Keratinocyte (primary cell): Measurements from ENCODE around the gene SPTBN2. TPM values are rescaled to one million over a fixed set of nuclear protein-coding genes. Genes with fewer than 3 reads are reported as not detected.

Experiments used
- DNase-seq: peaks from one replicate; pipeline ENCODE4 v3.0.0-alpha.2; 2011; ENCODE audit warnings: low read depth, missing footprints, low spot score
- FAIRE-seq: peaks from 2 replicates; lab custom pipeline; 2011; peaks lifted over from hg19 to GRCh38; lab: Jason Lieb, UNC
- H2AFZ ChIP-seq: 2 replicates; pipeline ENCODE4 v1.6.0; 2012; ENCODE audit warnings: low read length, control low read depth, inconsistent platforms; ENCODE audit not compliant: control insufficient read depth
- H3K27ac ChIP-seq: 2 replicates; pipeline ENCODE4 v1.5.1; 2011; ENCODE audit warnings: low read length; ENCODE audit not compliant: control insufficient read depth, insufficient read depth
- H3K27me3 ChIP-seq: 3 replicates; pipeline ENCODE4 v1.6.0; 2011; ENCODE audit warnings: low read length; ENCODE audit not compliant: control insufficient read depth, insufficient read depth; ENCODE audit errors: extremely low read depth
- H3K36me3 ChIP-seq, 2 experiments: 2 replicates in 1 of 2; 3 replicates in 1 of 2; pipeline ENCODE4 v1.5.1; 2011; ENCODE audit warnings: low read length in 2 of 2, mild to moderate bottlenecking in 1 of 2; ENCODE audit not compliant: control insufficient read depth in 2 of 2, insufficient read depth in 2 of 2; ENCODE audit errors: extremely low read depth in 1 of 2
- H3K4me1 ChIP-seq: 3 replicates; pipeline ENCODE4 v1.5.1; 2011; ENCODE audit warnings: low read length; ENCODE audit not compliant: control insufficient read depth, insufficient read depth; ENCODE audit errors: extremely low read depth
- H3K4me2 ChIP-seq: 3 replicates; pipeline ENCODE4 v1.6.0; 2011; ENCODE audit warnings: low read depth, low read length; ENCODE audit not compliant: control insufficient read depth, insufficient read depth; ENCODE audit errors: extremely low read depth
- H3K4me3 ChIP-seq, 3 experiments: fragments of 200-600 bp in 1 of 3; sonication (generic) in 1 of 3; 2 replicates in 2 of 3; 3 replicates in 1 of 3; pipeline ENCODE4 v1.5.1; 2011 to 2016; ENCODE audit warnings: low read length in 3 of 3, mild to moderate bottlenecking in 3 of 3, control low read depth in 2 of 3, inconsistent platforms in 1 of 3, low read depth in 1 of 3, mixed read lengths in 1 of 3, mixed run types in 1 of 3, moderate library complexity in 1 of 3; ENCODE audit not compliant: control insufficient read depth in 2 of 3, insufficient read depth in 2 of 3; ENCODE audit errors: extremely low read depth in 1 of 3
- H3K79me2 ChIP-seq: 2 replicates; pipeline ENCODE4 v1.6.0; 2012; ENCODE audit warnings: low read length; ENCODE audit not compliant: control insufficient read depth, insufficient read depth
- H3K9ac ChIP-seq: 3 replicates; pipeline ENCODE4 v1.6.0; 2011; ENCODE audit warnings: low read length; ENCODE audit not compliant: control insufficient read depth, insufficient read depth; ENCODE audit errors: extremely low read depth
- H3K9me1 ChIP-seq: 3 replicates; pipeline ENCODE4 v1.6.0; 2011; ENCODE audit warnings: low read length; ENCODE audit not compliant: control insufficient read depth, insufficient read depth; ENCODE audit errors: extremely low read depth
- H3K9me3 ChIP-seq: 2 replicates; pipeline ENCODE4 v1.5.1; 2012; ENCODE audit warnings: low read depth, low read length; ENCODE audit not compliant: control insufficient read depth
- H4K20me1 ChIP-seq: 3 replicates; pipeline ENCODE4 v1.6.0; 2011; ENCODE audit warnings: low read length; ENCODE audit not compliant: control insufficient read depth, insufficient read depth; ENCODE audit errors: extremely low read depth
- CTCF ChIP-seq, 3 experiments: IDR thresholded peaks in 1 of 3; conservative IDR thresholded peaks in 1 of 3; optimal IDR thresholded peaks in 1 of 3; 2 replicates in 2 of 3; 3 replicates in 1 of 3; pipeline versions ENCODE3 to v1.5.1; 2011; ENCODE audit warnings: low read length in 3 of 3, mild to moderate bottlenecking in 3 of 3, moderate library complexity in 2 of 3, control low read depth in 1 of 3, inconsistent platforms in 1 of 3; ENCODE audit not compliant: insufficient read depth in 2 of 3; ENCODE audit errors: extremely low read depth in 1 of 3
- EZH2 ChIP-seq: IDR thresholded peaks from one replicate; pipeline ENCODE4 v1.6.1; 2012; ENCODE audit warnings: inconsistent platforms, mild to moderate bottlenecking, low read length, moderate library complexity
- dilution Hi-C: fragments of 300-500 bp; cut with MboI; formaldehyde crosslinking; loops from one replicate; pipeline ENCODE4 v1.7.0; 2020; ENCODE audit warnings: low sequenced_read_pairs; ENCODE audit not compliant: extremely low pct_ligation_motif_present
- polyA plus RNA-seq, 5 experiments: library from polyadenylated mRNA; depleted of rRNA in 3 of 5; stranded (reverse) in 3 of 5; stranded (forward) in 1 of 5; unstranded in 1 of 5; fragments of >200 nt; gene quantifications; 1 replicate in 1 of 5; 2 replicates in 3 of 5; 3 replicates in 1 of 5; pipeline versions ENCODE4 v1.2.1 to v1.2.3, GENCODE V29; 2011 to 2012; ENCODE audit warnings: missing spikeins in 2 of 5, low read depth in 1 of 5, low replicate concordance in 1 of 5

SPTBN2 gene
- polyA plus RNA-seq, 1 donor (not counting 4 experiments of a cell fraction or from before 2014, with no cell fraction given): 7.8 TPM

- Histone ChIP-seq H4K20me1 (no peaks in the 10 kb centered on the region), H3K9me1 (no peaks in the 10 kb centered on the region), H3K36me3 (peaks cover 23 to 25% of the 10 kb centered on the region in 2 experiments), H3K27me3 (no peaks in the 10 kb centered on the region), H2AFZ (no peak overlapping the region), H3K79me2 (no peaks in the 10 kb centered on the region), H3K4me1 (peaks cover 10% of the 10 kb centered on the region), H3K27ac (no peak overlapping the region), H3K4me3 (no peak overlapping the region), H3K9me3 (no peaks in the 10 kb centered on the region), H3K9ac (no peak overlapping the region), H3K4me2 (no peak overlapping the region)
- DNase-seq (no peak), FAIRE-seq (no peak)
- dilution Hi-C loops: loop anchor here (25.0 kb wide), 1 partner anchor 94 kb away; no protein-coding TSS in a partner anchor
- TF ChIP-seq CTCF (optimal IDR thresholded peaks at IDR 0.05 in 1 of 3, IDR thresholded peaks at IDR 0.05 in 1 of 3, conservative IDR thresholded peaks at IDR 0.05 in 1 of 3; ENCODE audit: extremely low read depth in 1 of 3, insufficient read depth in 2 of 3, low read length in 3 of 3) (no peak), EZH2 (no peak)
Measured at GRCh38 chr11:66693356-66694055, 35.5 kb downstream of the SPTBN2 start.

- no peaks in the 10 kb centered on the region for H3K27me3 ChIP-seq
- H3K27ac ChIP-seq: no peak overlapping the region
- no peak overlapping the region for H3K9ac ChIP-seq
- no peaks in the 10 kb centered on the region for H3K9me3 ChIP-seq
- peaks cover 26 to 27% of the 10 kb centered on the region in 2 experiments for H3K36me3 ChIP-seq
- H3K9me1 ChIP-seq: no peaks in the 10 kb centered on the region
- no peaks in the 10 kb centered on the region for H3K79me2 ChIP-seq
- H3K4me1 ChIP-seq: peaks cover 10% of the 10 kb centered on the region
- no peak for TF ChIP-seq CTCF (optimal IDR thresholded peaks at IDR 0.05 in 1 of 3, IDR thresholded peaks at IDR 0.05 in 1 of 3, conservative IDR thresholded peaks at IDR 0.05 in 1 of 3; ENCODE audit: extremely low read depth in 1 of 3, insufficient read depth in 2 of 3, low read length in 3 of 3)
- TF ChIP-seq EZH2: no peak
- no peaks in the 10 kb centered on the region for H4K20me1 ChIP-seq
- no peak overlapping the region for H3K4me2 ChIP-seq
- no peak overlapping the region for H2AFZ ChIP-seq
- dilution Hi-C loops: loop anchor here (25.0 kb wide), 1 partner anchor 94 kb away; no protein-coding TSS in a partner anchor
- H3K4me3 ChIP-seq: no peak overlapping the region
- DNase-seq (no peak), FAIRE-seq (no peak)
Measured at GRCh38 chr11:66692871-66693331, 36.1 kb downstream of the SPTBN2 start.
